Panc1 (cell line): Measurements from ENCODE around the gene CLCN7. TPM values are rescaled to one million over a fixed set of nuclear protein-coding genes. Genes with fewer than 3 reads are reported as not detected.

Experiments
- ATAC-seq: fragments of 200-7000 bp; cut with Tn5 transposase; 2 replicates; pipeline ENCODE4 v1.9.1; 2020; ENCODE audit warnings: mild to moderate bottlenecking, moderate library complexity
- BruUV-seq: library from RNA; stranded (reverse); fragments of 400-500 nt; replicated peaks from 2 replicates; lab custom pipeline; 2021; lab: Mats Ljungman, UMichigan
- CTCF ChIA-PET: fragments of 300-600 bp; sonication (Branson Sonifier 250); formaldehyde crosslinking; loops from one replicate; lab custom pipeline; 2022; ENCODE audit warnings: antibody characterized with exemption; lab: Charles Lee
- POLR2A ChIA-PET: fragments of 300-600 bp; sonication (Branson Sonifier 250); formaldehyde crosslinking; loops from one replicate; lab custom pipeline; 2022; ENCODE audit warnings: antibody characterized with exemption; lab: Charles Lee
- DNase-seq: peaks from one replicate; pipeline ENCODE4 v3.0.0-alpha.2; 2010; ENCODE audit warnings: low read depth, low spot score
- H3K27ac ChIP-seq: 2 replicates; pipeline ENCODE4 v1.5.1; 2011; ENCODE audit warnings: mild to moderate bottlenecking, low read length, inconsistent platforms
- H3K27me3 ChIP-seq: fragments of 200-500 bp; sonication (Bioruptor generic); 2 replicates; pipeline ENCODE4 v1.6.0; 2014; ENCODE audit warnings: low read length, inconsistent platforms; ENCODE audit not compliant: control insufficient read depth, insufficient read depth
- H3K36me3 ChIP-seq: fragments of 200-500 bp; sonication (Bioruptor generic); 2 replicates; pipeline ENCODE4 v1.5.1; 2014; ENCODE audit warnings: inconsistent platforms, mild to moderate bottlenecking, low read length, moderate library complexity; ENCODE audit not compliant: control insufficient read depth, insufficient read depth
- H3K4me1 ChIP-seq: 2 replicates; pipeline ENCODE4 v1.5.1; 2011; ENCODE audit warnings: inconsistent platforms, mild to moderate bottlenecking, low read length, moderate library complexity; ENCODE audit not compliant: control insufficient read depth, insufficient read depth
- H3K4me3 ChIP-seq, 2 experiments: 2 replicates each; pipeline ENCODE4 v1.5.1; 2011 to 2012; ENCODE audit warnings: low read depth in 2 of 2, low read length in 2 of 2, mild to moderate bottlenecking in 2 of 2, inconsistent platforms in 1 of 2, moderate library complexity in 1 of 2
- H3K9me3 ChIP-seq: fragments of 200-500 bp; sonication (Bioruptor generic); 2 replicates; pipeline ENCODE4 v1.5.1; 2014; ENCODE audit warnings: low read depth, mild to moderate bottlenecking, inconsistent platforms, low read length, moderate library complexity; ENCODE audit not compliant: control insufficient read depth, insufficient read depth
- POLR2AphosphoS5 ChIP-seq: IDR thresholded peaks from 2 replicates; pipeline ENCODE4 v1.6.1; 2012; ENCODE audit warnings: mild to moderate bottlenecking, low read depth, low read length, moderate library complexity
- SIN3A ChIP-seq: IDR thresholded peaks from 2 replicates; pipeline ENCODE4 v1.6.1; 2012; ENCODE audit warnings: low read depth, mild to moderate bottlenecking, low read length, moderate library complexity, borderline replicate concordance; ENCODE audit not compliant: insufficient read depth
- TCF7L2 ChIP-seq: IDR thresholded peaks from 2 replicates; pipeline ENCODE4 v1.6.1; 2011; ENCODE audit warnings: mild to moderate bottlenecking, low read depth, low read length, inconsistent platforms
- in situ Hi-C: cut with HindIII; loops from 2 replicates; pipeline ENCODE4 v1.10.0; 2016; ENCODE audit warnings: low sequenced_read_pairs, low pct_unique_long_range_greater_than_20kb
- intact Hi-C: fragments of 100-400 bp; cut with micrococcal nuclease; formaldehyde crosslinking; loops from one replicate; pipeline ENCODE4 v1.10.0; 2022; ENCODE audit not compliant: unreplicated experiment
- total RNA-seq: library from RNA; stranded (reverse); gene quantifications from one replicate; pipeline ENCODE4 v1.2.1, GENCODE V29; 2021; ENCODE audit not compliant: unreplicated experiment
- TF ChIP-seq, protein P1 (sequence below), 2 experiments: IDR thresholded peaks; 2 replicates each; pipeline ENCODE4 v1.6.1; 2011 to 2012; ENCODE audit warnings: low read depth in 2 of 2, control low read depth in 1 of 2, low read length in 1 of 2, mild to moderate bottlenecking in 1 of 2, moderate library complexity in 1 of 2; ENCODE audit not compliant: insufficient read depth in 1 of 2
- TF ChIP-seq, protein P2 (sequence below): fragments of 450-650 bp; IDR thresholded peaks from 2 replicates; pipeline ENCODE4 v1.5.1; 2017; ENCODE audit warnings: mild to moderate bottlenecking

Gene CLCN7
- total RNA-seq, 1 experiment from 2014 or later: 179 TPM

DNA sequence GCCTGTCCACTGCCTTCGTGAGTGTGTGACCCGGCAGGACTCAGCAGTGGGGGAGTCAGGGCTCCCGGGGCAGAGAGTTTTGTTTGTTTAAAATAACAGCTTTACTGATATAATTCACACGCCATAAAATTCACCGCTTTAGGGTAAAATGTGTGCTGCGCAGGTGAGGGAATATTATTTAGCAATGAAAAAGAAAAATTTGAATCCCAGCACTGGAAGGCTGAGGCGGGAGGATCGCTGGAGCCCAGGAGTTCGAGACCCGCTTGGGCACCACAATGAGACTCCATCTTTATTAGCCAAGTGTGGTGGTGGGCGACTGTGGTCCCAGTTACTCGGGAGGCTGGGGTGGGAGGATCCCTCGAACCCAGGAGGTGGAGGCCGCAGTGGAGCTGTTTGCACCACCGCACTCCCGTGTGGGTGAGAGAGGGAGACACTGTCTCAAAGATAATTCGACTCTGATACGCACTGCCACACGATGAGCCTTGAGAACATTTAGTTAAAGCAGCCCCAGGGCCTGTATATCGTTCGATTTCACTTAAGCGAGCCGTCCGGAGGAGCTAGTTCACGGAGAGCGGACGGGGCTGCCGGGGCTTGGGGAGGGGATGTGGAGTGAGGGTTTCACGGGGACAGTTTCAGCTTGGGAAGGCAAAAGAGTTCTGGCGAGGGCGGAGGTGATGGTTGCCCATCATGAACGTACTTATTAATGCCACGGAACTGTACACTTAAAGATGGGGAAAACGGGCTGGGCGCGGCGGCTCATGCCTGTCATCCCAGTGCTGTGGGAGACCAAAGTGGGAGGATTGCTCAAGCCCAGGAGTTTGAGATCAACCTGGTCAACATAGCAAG lies 28.5 kb upstream of the CLCN7 start:
- in situ Hi-C loops: no loop called here
- intact Hi-C loops: no loop called here
- DNase-seq (no peak), ATAC-seq (no peak)
- no peak for TF ChIP-seq POLR2AphosphoS5
- TF ChIP-seq, protein P1, sequence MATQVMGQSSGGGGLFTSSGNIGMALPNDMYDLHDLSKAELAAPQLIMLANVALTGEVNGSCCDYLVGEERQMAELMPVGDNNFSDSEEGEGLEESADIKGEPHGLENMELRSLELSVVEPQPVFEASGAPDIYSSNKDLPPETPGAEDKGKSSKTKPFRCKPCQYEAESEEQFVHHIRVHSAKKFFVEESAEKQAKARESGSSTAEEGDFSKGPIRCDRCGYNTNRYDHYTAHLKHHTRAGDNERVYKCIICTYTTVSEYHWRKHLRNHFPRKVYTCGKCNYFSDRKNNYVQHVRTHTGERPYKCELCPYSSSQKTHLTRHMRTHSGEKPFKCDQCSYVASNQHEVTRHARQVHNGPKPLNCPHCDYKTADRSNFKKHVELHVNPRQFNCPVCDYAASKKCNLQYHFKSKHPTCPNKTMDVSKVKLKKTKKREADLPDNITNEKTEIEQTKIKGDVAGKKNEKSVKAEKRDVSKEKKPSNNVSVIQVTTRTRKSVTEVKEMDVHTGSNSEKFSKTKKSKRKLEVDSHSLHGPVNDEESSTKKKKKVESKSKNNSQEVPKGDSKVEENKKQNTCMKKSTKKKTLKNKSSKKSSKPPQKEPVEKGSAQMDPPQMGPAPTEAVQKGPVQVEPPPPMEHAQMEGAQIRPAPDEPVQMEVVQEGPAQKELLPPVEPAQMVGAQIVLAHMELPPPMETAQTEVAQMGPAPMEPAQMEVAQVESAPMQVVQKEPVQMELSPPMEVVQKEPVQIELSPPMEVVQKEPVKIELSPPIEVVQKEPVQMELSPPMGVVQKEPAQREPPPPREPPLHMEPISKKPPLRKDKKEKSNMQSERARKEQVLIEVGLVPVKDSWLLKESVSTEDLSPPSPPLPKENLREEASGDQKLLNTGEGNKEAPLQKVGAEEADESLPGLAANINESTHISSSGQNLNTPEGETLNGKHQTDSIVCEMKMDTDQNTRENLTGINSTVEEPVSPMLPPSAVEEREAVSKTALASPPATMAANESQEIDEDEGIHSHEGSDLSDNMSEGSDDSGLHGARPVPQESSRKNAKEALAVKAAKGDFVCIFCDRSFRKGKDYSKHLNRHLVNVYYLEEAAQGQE (IDR thresholded peaks at IDR 0.05; ENCODE audit: insufficient read depth in 1 of 2, low read depth in 2 of 2, low read length in 1 of 2): no peak
- no peak for TF ChIP-seq SIN3A
- H3K27me3 ChIP-seq: no peaks in the 10 kb centered on the region
- H3K9me3 ChIP-seq: no peaks in the 10 kb centered on the region
- CTCF ChIA-PET: interaction anchor here (0.5 kb wide), 1 partner anchor 172 kb away, joined by 5 read pairs; no protein-coding TSS in a partner anchor
- no peaks in the 10 kb centered on the region for H3K4me1 ChIP-seq
- TSS peak; percentile 53 for BruUV-seq
- H3K27ac ChIP-seq: no peak overlapping the region
- no peak overlapping the region for H3K4me3 ChIP-seq
- no peaks in the 10 kb centered on the region for H3K36me3 ChIP-seq
- POLR2A ChIA-PET: no interaction called here

DNA sequence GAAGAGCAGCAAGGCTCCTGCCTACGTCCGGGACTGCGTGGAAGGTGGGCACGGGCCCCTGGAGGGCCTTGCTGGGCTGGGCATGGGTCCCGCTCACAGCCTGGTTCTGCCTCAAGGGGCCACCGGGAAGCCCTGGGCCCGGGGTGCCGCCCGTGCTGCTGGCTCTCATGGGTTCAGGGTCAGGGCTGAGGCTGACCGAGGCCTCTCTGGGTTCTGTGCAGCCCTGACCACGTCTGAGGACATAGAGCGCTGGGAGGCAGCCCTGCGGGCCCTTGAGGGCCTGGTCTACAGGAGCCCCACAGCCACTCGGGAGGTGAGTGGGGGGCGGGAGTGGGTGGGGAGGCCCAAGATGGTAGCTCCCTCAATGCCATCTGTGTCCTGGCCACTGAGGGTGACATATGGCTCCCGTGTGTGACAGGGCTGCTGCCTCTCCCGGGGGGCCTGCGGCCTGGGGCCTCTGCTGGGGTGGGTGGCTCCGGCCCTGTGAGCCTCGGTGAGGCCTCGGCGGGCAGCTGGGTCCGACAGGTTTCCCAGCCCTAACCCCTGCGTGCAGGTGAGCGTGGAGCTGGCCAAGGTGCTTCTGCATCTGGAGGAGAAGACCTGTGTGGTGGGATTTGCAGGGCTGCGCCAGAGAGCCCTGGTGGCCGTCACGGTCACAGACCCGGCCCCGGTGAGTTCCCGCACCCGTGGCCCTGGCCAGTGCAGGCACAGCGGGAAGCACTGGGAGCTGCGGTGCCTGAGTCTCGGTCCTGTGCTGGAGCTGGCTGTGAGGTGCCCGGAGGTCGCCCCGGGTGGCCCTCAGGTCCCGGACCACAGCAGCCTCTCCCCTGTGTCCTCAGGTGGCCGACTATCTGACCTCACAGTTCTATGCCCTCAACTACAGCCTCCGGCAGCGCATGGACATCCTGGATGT lies 27.5 kb upstream of the CLCN7 start:
- ATAC-seq (no peak), DNase-seq (no peak)
- intact Hi-C loops (no loop called here), in situ Hi-C loops (no loop called here)
- Histone ChIP-seq H3K27ac (no peak overlapping the region), H3K9me3 (no peaks in the 10 kb centered on the region), H3K27me3 (no peaks in the 10 kb centered on the region), H3K4me1 (no peaks in the 10 kb centered on the region), H3K4me3 (no peak overlapping the region), H3K36me3 (no peaks in the 10 kb centered on the region)
- ChIA-PET CTCF (no interaction called here), POLR2A (no interaction called here)
- TF ChIP-seq, protein P2, sequence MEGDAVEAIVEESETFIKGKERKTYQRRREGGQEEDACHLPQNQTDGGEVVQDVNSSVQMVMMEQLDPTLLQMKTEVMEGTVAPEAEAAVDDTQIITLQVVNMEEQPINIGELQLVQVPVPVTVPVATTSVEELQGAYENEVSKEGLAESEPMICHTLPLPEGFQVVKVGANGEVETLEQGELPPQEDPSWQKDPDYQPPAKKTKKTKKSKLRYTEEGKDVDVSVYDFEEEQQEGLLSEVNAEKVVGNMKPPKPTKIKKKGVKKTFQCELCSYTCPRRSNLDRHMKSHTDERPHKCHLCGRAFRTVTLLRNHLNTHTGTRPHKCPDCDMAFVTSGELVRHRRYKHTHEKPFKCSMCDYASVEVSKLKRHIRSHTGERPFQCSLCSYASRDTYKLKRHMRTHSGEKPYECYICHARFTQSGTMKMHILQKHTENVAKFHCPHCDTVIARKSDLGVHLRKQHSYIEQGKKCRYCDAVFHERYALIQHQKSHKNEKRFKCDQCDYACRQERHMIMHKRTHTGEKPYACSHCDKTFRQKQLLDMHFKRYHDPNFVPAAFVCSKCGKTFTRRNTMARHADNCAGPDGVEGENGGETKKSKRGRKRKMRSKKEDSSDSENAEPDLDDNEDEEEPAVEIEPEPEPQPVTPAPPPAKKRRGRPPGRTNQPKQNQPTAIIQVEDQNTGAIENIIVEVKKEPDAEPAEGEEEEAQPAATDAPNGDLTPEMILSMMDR: no peak
- TF ChIP-seq, protein P1 (IDR thresholded peaks at IDR 0.05; ENCODE audit: insufficient read depth in 1 of 2, low read depth in 2 of 2, low read length in 1 of 2): no peak
- TF ChIP-seq SIN3A: no peak
- no peak for TF ChIP-seq TCF7L2
- no peak for TF ChIP-seq POLR2AphosphoS5
- no TSS peak for BruUV-seq
